HL-60 (cell line): Measurements from ENCODE around the gene IFFO2.

ENCODE experiments used
- GABPA ChIP-seq: IDR thresholded peaks from 2 replicates; pipeline ENCODE4 v1.6.1; 2012; ENCODE audit warnings: low read depth
- POLR2AphosphoS5 ChIP-seq: IDR thresholded peaks from 2 replicates; pipeline ENCODE4 v1.6.1; 2012; ENCODE audit warnings: low read depth
- TF ChIP-seq, protein P1 (sequence below): IDR thresholded peaks from one replicate; pipeline ENCODE4 v1.5.1; 2011; ENCODE audit warnings: low read length, control low read depth, inconsistent platforms; ENCODE audit not compliant: insufficient read depth

DNA sequence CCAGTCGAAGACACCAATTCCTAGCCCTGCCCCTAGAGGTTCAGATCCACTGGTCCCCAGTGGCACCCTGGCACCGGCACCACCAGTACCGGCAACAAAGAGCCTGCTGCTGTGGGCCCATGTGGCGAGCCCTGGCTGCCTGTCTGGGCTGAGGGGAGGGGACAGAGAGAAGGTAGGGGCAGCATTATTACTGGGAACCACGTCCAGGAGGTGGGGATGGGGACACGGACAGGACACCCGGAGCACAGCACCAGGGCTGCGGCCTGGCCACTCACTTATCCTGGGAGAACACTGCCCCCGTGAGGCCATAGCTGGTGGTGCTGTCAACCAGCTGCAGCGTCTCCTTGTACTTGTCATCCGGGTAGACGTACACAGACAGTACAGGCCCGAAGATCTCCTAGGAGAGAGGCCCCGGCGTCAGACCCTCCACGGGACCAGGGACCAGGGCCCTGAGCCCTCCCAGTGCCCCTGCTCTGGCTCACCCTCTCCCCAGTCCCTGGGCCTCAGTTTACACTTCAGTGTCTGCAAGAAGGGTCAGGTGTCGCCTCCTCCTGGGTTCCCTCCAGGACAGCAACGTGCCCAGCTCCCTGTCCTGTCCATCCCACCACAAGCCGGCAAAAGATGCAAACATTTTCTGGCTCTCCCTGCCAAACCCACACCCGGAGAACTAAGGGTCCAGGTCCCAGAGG, 81.2 kb downstream of the IFFO2 start:
- TF ChIP-seq, protein P1, sequence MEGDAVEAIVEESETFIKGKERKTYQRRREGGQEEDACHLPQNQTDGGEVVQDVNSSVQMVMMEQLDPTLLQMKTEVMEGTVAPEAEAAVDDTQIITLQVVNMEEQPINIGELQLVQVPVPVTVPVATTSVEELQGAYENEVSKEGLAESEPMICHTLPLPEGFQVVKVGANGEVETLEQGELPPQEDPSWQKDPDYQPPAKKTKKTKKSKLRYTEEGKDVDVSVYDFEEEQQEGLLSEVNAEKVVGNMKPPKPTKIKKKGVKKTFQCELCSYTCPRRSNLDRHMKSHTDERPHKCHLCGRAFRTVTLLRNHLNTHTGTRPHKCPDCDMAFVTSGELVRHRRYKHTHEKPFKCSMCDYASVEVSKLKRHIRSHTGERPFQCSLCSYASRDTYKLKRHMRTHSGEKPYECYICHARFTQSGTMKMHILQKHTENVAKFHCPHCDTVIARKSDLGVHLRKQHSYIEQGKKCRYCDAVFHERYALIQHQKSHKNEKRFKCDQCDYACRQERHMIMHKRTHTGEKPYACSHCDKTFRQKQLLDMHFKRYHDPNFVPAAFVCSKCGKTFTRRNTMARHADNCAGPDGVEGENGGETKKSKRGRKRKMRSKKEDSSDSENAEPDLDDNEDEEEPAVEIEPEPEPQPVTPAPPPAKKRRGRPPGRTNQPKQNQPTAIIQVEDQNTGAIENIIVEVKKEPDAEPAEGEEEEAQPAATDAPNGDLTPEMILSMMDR = peak; percentile 81
- TF ChIP-seq POLR2AphosphoS5 (no peak), GABPA (no peak)
